Placental pericyte (primary cell): ENCODE measurements around the gene SDHD. TPM values are rescaled to one million over a fixed set of nuclear protein-coding genes. Genes with fewer than 3 reads are reported as not detected.

Experiments used
- total RNA-seq: library from RNA; depleted of rRNA; stranded (reverse); fragments of >200 nt; gene quantifications from 2 replicates; pipeline ENCODE4 v1.2.3, GENCODE V29; 2012

Gene SDHD
- total RNA-seq, result 84.0 and 105 TPM in 2 replicates

GRCh38 chr11:112086422-112087191, at the start of gene SDHD, which contains the start of gene TIMM8B:
Gene SDHD (plus strand): TSS chr11:112086873. CDS start chr11:112086908, 35 bp downstream.
Gene TIMM8B (minus strand): TSS chr11:112086756. CDS start chr11:112086723, 33 bp downstream.

GRCh38 chr11:112073941-112074811, 12.5 kb upstream of the SDHD start, which contains the start of the genes NKAPD1 and PIH1D2:
Gene NKAPD1 (plus strand): TSS chr11:112074299. CDS start chr11:112075575, 1,276 bp downstream.
Gene PIH1D2 (minus strand): TSS chr11:112074017. CDS start chr11:112073174, 843 bp downstream.

Other genes starting within 250 kb of the SDHD start
- gene ALG9, start 215.3 kb upstream of the SDHD start, total RNA-seq, result 31.3 and 52.7 TPM in 2 replicates
- 1.5 and 7.4 TPM in 2 replicates for gene FDXACB1, start 207.7 kb upstream of the SDHD start, total RNA-seq
- 9.3 and 11.2 TPM in 2 replicates for gene CFAP68, start 207.3 kb upstream of the SDHD start, total RNA-seq
- gene CRYAB, start 175.1 kb upstream of the SDHD start, total RNA-seq, result 0.66 and 2.4 TPM in 2 replicates
- gene HSPB2, start 174.1 kb upstream of the SDHD start, total RNA-seq, result not detected in 2 replicates
- gene C11orf52, start 168.0 kb upstream of the SDHD start, total RNA-seq, result not detected in 2 replicates
- 7.4 and 16.3 TPM in 2 replicates for gene DIXDC1, start 149.5 kb upstream of the SDHD start, total RNA-seq
- 35.0 and 63.6 TPM in 2 replicates for gene DLAT, start 61.5 kb upstream of the SDHD start, total RNA-seq
- 1.0 and 1.5 TPM in 2 replicates for gene PIH1D2, start 12.9 kb upstream of the SDHD start, total RNA-seq
- gene NKAPD1, start 12.6 kb upstream of the SDHD start, total RNA-seq, result 21.9 and 24.3 TPM in 2 replicates
- 22.1 and 33.9 TPM in 2 replicates for gene TIMM8B, start 117 bp upstream of the SDHD start, total RNA-seq
- gene IL18, start 77.2 kb downstream of the SDHD start, total RNA-seq, result 2.9 and 18.8 TPM in 2 replicates
- 0.22 TPM in 1 of 2 replicates, not detected in the other for gene TEX12, start 80.5 kb downstream of the SDHD start, total RNA-seq
- gene BCO2, start 88.6 kb downstream of the SDHD start, total RNA-seq, result 1.0 and 34.1 TPM in 2 replicates
- gene PTS, start 139.6 kb downstream of the SDHD start, total RNA-seq, result 40.3 and 57.8 TPM in 2 replicates
- not detected in 2 replicates for gene PLET1, start 174.0 kb downstream of the SDHD start, total RNA-seq